Measurements from ENCODE around the gene OOSP1.
"Not testable (repeated sequence)": the region's sequence is repeated elsewhere in the genome, so short reads cannot be mapped to it uniquely, and the experiment has no call there.

The OOSP1 gene

GRCh38 chr11:59962107-59962482, 23.9 kb downstream of the OOSP1 start:
- DNase-seq = no peak

DNA sequence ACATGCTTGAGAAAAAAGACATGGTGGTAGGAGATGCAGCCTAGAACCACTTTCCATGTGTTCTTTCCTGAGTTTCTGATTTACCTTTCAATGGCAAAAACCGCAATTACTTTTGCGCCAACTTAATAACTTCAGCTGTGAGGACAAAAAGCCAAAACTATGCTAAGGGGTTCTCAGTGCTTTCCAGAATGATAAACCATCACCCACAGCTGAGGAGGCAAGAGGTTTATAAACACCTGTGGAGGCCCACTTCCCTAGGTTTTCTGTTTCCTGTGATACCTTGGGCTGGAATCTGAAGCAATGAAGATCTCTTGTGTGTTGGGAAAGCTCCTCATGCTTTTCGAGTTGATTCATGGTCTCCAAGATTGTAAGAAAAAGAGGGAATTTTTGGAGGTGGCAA, 25.5 kb downstream of the OOSP1 start, which contains the start of gene OOSP4A:
OOSP4A (plus strand) TSS at position 301 of the 400 bp plus-strand sequence; CDS start at position 301, 0 bp downstream.
- DNase-seq = no peak

DNA sequence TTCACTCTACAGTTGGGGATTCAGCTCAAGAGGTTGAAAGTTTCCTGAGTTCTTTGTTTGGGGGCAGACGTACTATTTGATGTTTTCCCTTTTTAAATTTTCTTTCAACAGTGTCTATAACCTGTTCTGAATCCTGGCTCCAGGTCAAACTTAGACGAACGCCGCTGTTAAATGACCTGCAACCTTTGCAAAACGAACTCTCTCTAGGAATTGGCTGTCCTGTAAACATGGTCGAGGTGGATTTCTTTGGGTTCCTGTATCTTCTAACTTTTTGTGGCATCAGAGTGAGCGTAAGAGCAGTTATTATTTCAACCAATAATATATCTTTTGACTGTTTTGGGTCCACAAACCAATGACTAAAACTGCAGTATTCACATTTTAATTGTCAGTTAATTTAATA, 27.2 kb downstream of the OOSP1 start:
- DNase-seq = no peak

- no peak for DNase-seq
Measured at GRCh38 chr11:59966201-59966600, 28.0 kb downstream of the OOSP1 start.

- DNase-seq = no peak
Measured at GRCh38 chr11:59967677-59968394, 29.6 kb downstream of the OOSP1 start.

DNA sequence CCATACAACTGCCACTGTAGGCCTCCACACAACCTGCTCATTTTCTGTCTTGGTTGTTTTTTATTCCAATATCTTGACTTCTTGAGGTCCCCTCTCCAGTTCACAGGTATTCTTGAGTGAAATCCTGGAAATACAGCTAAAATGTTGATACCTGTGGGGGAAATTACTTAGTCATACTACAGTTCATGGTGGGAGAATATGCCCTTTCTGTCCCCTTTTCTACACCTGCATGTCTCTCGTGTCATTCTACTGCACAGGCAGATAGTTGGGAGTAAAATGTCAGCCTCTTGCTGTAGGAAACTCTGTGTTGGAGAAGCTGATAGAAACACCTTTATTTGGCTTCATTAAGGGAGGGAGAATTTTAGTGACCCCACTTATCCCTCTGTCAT, 30.2 kb downstream of the OOSP1 start:
- no peak for DNase-seq

DNA sequence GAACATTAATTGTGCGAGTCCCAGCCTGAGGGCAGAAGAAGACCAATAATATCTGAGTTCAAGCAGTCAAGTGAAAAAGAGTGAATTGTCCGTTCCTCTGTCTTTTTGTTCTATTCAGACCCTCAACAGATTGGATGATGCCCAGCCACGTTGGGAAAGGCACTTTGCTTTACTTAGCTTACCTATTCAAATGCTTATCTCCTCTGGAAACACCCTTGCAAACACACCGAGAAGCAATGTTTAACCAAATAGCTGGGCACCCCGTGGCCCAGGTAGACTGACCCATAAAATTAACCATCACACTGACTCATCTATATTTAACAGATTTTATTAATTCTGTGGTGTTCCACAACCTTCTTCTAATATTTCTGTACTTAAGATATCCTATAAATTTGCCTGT, 34.9 kb downstream of the OOSP1 start:
- no peak for DNase-seq

DNA sequence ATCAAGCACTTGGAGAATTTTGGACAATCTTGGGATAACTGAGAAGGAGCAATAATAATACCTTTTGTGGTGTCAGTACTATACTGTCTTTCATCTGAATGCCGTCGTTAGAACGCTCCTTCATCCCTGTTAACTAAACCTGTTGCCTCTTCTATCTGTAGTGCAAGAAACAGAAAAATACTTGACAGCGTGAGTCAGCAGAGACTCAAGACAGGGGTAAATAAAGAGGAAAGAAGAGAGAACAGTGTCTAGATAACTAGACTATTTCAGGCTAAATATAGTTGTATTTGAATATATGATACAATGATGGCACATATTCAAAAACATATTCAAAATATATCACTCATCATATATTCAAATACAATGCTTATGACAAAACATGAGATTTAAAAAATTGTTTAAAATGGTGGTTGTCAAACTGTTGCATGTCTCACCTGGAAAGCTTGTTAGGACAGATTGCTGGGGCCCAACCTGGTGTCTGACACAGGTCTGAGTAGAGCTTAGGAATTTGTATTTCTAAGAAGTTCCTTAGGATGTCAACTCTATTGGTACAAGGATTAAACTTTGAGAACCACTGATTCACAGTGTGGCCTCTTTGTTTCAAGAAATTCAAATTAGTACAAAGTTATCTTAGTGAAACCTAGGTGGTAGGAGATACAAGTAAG, 43.0 kb downstream of the OOSP1 start:
- DNase-seq = no peak

- not testable (repeated sequence) for DNase-seq
Measured at GRCh38 chr11:59982037-59982436, 43.8 kb downstream of the OOSP1 start.

DNA sequence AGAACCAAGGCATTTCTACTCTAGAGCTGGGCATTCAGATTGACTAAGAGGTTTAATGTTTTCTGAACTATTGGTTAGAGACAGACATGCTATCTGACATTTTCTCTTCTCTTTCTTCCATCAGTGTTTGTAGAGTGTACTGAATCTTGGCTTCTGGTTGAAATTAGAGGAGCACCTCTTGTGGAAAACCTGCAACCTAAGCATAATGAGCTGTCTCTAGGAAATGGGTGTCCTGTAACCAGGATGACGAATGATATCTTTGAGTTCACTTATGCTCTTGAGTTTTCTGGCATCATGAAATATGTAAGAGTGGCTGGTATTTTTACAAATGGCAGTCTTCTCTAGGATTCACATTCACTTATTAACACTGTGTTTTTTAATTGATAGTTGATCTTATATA, 45.0 kb downstream of the OOSP1 start:
- DNase-seq = no peak

- DNase-seq = no peak
Measured at GRCh38 chr11:59984368-59984767, 46.1 kb downstream of the OOSP1 start.

GRCh38 chr11:59990421-59990820, 52.2 kb downstream of the OOSP1 start:
- no peak for DNase-seq

DNA sequence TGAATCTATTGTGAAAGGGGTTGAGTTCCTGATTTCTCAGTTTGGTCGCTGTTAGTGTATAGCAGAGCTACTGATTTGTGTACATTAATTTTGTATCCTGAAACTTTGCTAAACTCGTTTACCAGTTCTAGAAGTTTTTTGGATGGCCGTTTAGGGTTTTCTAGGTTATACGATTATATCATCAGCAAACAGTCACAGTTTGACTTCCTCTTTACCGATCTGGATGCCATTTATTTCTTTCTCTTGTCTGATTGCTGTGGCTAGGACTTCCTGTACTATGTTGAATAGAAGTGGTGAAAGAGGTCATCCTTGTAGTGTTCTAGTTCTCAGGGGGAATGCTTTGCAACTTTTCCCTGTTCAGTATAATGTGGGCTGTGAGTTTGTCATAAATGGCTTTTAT, 54.2 kb downstream of the OOSP1 start:
- DNase-seq = no peak

DNA sequence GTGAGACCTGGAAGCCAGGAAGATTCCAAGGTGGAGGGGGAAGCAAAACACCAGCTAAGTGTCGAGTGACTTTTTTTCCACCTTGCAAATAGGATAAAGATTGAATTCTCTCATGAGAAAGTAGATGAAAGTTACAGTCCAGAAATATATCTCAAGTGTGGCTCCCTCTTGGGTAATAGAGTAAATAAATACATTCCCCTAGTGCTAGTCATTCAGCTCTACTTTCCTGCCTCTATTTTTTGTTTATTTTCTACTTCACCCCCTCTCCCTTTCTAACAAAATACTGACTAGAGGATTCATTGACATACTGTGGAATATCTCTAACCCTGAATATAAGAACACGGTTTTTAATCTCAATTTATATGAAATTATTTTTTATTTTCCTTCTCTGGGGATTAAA, 59.6 kb downstream of the OOSP1 start:
- DNase-seq = no peak

- no peak for DNase-seq
Measured at GRCh38 chr11:59999691-60000090, 61.5 kb downstream of the OOSP1 start.

- DNase-seq = no peak
Measured at GRCh38 chr11:60003729-60004128, 65.5 kb downstream of the OOSP1 start.

DNA sequence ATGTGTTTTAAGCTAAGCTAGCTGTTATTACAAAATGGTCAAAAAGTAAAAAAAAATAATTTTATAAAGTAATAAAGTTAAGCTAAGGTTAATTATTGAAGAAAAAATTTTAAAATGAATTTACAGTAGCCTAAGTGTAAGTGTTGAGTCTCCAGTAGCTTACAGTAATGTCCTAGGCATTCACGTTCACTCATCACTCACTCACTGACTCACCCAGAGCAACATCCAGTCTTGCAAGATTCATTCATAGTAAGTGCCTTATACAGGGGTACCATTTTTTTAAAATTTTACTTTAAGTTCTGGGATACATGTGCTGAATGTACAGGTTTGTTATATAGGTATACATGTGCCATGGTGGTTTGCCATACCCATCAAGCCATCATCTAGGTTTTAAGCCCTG, 67.1 kb downstream of the OOSP1 start:
- DNase-seq = no peak
